Measurements from ENCODE around the gene CHM.

The CHM gene

DNA sequence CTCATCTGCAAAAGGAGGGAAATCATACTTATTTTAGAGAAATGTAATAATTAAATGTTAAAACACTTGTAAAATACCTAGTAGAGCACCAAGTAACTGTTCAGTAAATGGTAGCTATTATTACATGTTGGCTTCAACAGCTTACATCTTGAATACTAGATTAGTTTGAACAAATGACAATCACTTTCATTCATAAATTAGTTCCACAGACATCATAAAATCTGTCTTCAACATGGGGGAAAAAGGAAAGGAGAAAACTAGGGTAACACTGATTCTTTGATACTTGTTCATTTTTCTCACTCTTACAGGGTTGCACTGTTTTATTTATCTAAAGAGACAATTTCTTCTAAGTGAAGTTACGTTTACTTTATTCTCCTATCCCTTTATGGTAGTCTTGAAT, 51.7 kb downstream of the CHM start:
- no peak for DNase-seq (ENCODE audit: extremely low read depth, low read depth)
- no peak for TF ChIP-seq CTCF (IDR thresholded peaks at IDR 0.05; ENCODE audit: low read depth, low read length)

GRCh38 chrX:85994797-85995196, 52.6 kb downstream of the CHM start:
- DNase-seq (ENCODE audit: extremely low read depth, low read depth), result no peak
- TF ChIP-seq CTCF (IDR thresholded peaks at IDR 0.05; ENCODE audit: low read depth, low read length), result no peak

- no peak for DNase-seq (ENCODE audit: extremely low read depth, low read depth)
- no peak for TF ChIP-seq CTCF (IDR thresholded peaks at IDR 0.05; ENCODE audit: low read depth, low read length)
These were observed 53.1 kb downstream of the CHM start for GRCh38 chrX:85994228-85994627.

GRCh38 chrX:85993539-85994197, 53.7 kb downstream of the CHM start:
- DNase-seq (ENCODE audit: extremely low read depth, low read depth), result no peak
- no peak for TF ChIP-seq CTCF (IDR thresholded peaks at IDR 0.05; ENCODE audit: low read depth, low read length)

DNA sequence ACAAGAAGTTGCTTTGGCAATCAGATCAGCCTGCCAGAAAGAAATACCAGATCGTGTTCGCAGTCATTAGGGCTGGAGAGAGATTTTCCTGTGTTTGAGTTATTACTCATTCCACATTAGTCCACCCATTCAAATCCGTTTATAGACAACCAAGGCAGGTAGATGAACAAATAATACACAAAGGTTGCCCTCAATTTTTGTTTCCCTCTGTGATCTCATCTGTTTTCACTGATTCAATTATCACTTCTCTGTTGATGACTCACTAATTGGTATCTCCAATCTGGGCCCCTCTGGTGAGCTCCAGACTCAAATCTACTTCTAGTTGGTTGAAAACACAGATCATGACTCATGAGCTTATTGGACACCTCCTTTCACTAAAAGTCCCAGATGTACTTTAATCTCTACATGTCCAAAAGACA, 54.5 kb downstream of the CHM start:
- DNase-seq (ENCODE audit: extremely low read depth, low read depth), result no peak
- no peak for TF ChIP-seq CTCF (IDR thresholded peaks at IDR 0.05; ENCODE audit: low read depth, low read length)

- TF ChIP-seq CTCF (IDR thresholded peaks at IDR 0.05; ENCODE audit: low read depth, low read length), result no peak
- DNase-seq (ENCODE audit: extremely low read depth, low read depth), result no peak
These were observed 59.0 kb downstream of the CHM start for GRCh38 chrX:85988353-85988752.

- no peak for TF ChIP-seq CTCF (IDR thresholded peaks at IDR 0.05; ENCODE audit: low read depth, low read length)
- no peak for DNase-seq (ENCODE audit: extremely low read depth, low read depth)
These were observed 67.1 kb downstream of the CHM start for GRCh38 chrX:85980286-85980685.

All from AG09319 (cell line).